OCI-LY3 (cell line): Measurements from ENCODE around the gene LCORL.

Experiments used
- EZH2phosphoT487 ChIP-seq: fragments of 200-600 bp; shearing (Covaris generic); IDR thresholded peaks from 2 replicates; pipeline ENCODE4 v1.6.1; 2018; ENCODE audit warnings: antibody characterized with exemption, mixed run types, low read depth
- TF ChIP-seq, protein P1 (sequence below): fragments of 200-600, 300-600 bp; sonication (generic); IDR thresholded peaks from 2 replicates; pipeline ENCODE4 v1.5.1; 2014; ENCODE audit warnings: antibody characterized with exemption, low read length, low read depth

DNA sequence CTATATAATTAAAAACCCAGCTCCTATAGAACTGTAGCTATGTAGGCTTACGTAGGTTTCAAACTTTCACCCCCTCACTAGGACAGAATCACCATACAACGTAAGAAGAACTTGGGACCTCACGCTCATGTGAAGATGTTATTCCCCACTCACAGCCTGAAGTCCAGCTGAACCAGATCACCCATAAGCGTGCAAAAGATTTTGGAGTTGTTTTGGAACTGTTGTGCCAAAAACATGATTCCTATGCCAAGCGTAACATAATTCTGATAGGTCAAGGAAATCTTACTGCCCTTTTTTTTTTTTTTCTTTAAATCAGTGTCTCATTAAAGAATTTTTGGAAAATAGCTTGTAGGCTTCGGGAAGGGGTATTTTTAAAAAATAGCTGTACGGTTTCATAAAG is 57.0 kb downstream of the LCORL start:
- TF ChIP-seq, protein P1, sequence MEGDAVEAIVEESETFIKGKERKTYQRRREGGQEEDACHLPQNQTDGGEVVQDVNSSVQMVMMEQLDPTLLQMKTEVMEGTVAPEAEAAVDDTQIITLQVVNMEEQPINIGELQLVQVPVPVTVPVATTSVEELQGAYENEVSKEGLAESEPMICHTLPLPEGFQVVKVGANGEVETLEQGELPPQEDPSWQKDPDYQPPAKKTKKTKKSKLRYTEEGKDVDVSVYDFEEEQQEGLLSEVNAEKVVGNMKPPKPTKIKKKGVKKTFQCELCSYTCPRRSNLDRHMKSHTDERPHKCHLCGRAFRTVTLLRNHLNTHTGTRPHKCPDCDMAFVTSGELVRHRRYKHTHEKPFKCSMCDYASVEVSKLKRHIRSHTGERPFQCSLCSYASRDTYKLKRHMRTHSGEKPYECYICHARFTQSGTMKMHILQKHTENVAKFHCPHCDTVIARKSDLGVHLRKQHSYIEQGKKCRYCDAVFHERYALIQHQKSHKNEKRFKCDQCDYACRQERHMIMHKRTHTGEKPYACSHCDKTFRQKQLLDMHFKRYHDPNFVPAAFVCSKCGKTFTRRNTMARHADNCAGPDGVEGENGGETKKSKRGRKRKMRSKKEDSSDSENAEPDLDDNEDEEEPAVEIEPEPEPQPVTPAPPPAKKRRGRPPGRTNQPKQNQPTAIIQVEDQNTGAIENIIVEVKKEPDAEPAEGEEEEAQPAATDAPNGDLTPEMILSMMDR, result no peak
- no peak for TF ChIP-seq EZH2phosphoT487
